Measurements from ENCODE around the gene LSAMP.

LSAMP gene

GRCh38 chr3:116445311-116445841, at the start of gene LSAMP:
TSS of gene LSAMP (minus strand) at chr3:116445487.
- Histone ChIP-seq H3K36me3 (ENCODE audit: control insufficient read depth, insufficient read depth, low read length) (no peaks in the 10 kb centered on the region), H3K4me3 (replicated peaks; ENCODE audit: low read depth, low read length) (no peak within 1 kb of the TSS), H3K27me3 (replicated peaks; ENCODE audit: control insufficient read depth, insufficient read depth, low read length) (no peaks in the 10 kb centered on the region; the same call in 1 of the 2 replicates)
- DNase-seq (ENCODE audit: extremely low read depth, insufficient read length), result no peak
- TF ChIP-seq CTCF (IDR thresholded peaks at IDR 0.05; ENCODE audit: insufficient read depth, low read length, poor library complexity, severe bottlenecking), result no peak

- no peak for TF ChIP-seq CTCF (IDR thresholded peaks at IDR 0.05; ENCODE audit: insufficient read depth, low read length, poor library complexity, severe bottlenecking)
- H3K27me3 ChIP-seq (replicated peaks; ENCODE audit: control insufficient read depth, insufficient read depth, low read length), result no peaks in the 10 kb centered on the region
- no peak for DNase-seq (ENCODE audit: extremely low read depth, insufficient read length)
- no peak overlapping the region for H3K4me3 ChIP-seq (replicated peaks; ENCODE audit: low read depth, low read length)
- no peaks in the 10 kb centered on the region for H3K36me3 ChIP-seq (ENCODE audit: control insufficient read depth, insufficient read depth, low read length)
These were observed 47.1 kb upstream of the LSAMP start for GRCh38 chr3:116492379-116492778.

- no peak for DNase-seq (ENCODE audit: extremely low read depth, insufficient read length)
- TF ChIP-seq CTCF (IDR thresholded peaks at IDR 0.05; ENCODE audit: insufficient read depth, low read length, poor library complexity, severe bottlenecking), result no peak
These were observed 37.8 kb upstream of the LSAMP start for GRCh38 chr3:116483135-116483534.

GRCh38 chr3:116476691-116477090, 31.4 kb upstream of the LSAMP start:
- no peak for DNase-seq (ENCODE audit: extremely low read depth, insufficient read length)
- Histone ChIP-seq H3K27me3 (replicated peaks; ENCODE audit: control insufficient read depth, insufficient read depth, low read length) (no peaks in the 10 kb centered on the region), H3K36me3 (ENCODE audit: control insufficient read depth, insufficient read depth, low read length) (no peaks in the 10 kb centered on the region), H3K4me3 (replicated peaks; ENCODE audit: low read depth, low read length) (no peak overlapping the region)
- TF ChIP-seq CTCF (IDR thresholded peaks at IDR 0.05; ENCODE audit: insufficient read depth, low read length, poor library complexity, severe bottlenecking), result no peak

More at GRCh38 chr3:116483135-116483534, 37.8 kb upstream of the LSAMP start:
- H3K36me3 ChIP-seq (ENCODE audit: control insufficient read depth, insufficient read depth, low read length), result no peaks in the 10 kb centered on the region
- H3K27me3 ChIP-seq (replicated peaks; ENCODE audit: control insufficient read depth, insufficient read depth, low read length), result no peaks in the 10 kb centered on the region
- H3K4me3 ChIP-seq (replicated peaks; ENCODE audit: low read depth, low read length), result no peak overlapping the region

GRCh38 chr3:116474801-116475200, 29.5 kb upstream of the LSAMP start:
- Histone ChIP-seq H3K27me3 (replicated peaks; ENCODE audit: control insufficient read depth, insufficient read depth, low read length) (no peaks in the 10 kb centered on the region), H3K36me3 (ENCODE audit: control insufficient read depth, insufficient read depth, low read length) (no peaks in the 10 kb centered on the region), H3K4me3 (replicated peaks; ENCODE audit: low read depth, low read length) (no peak overlapping the region)
- no peak for TF ChIP-seq CTCF (IDR thresholded peaks at IDR 0.05; ENCODE audit: insufficient read depth, low read length, poor library complexity, severe bottlenecking)
- DNase-seq (ENCODE audit: extremely low read depth, insufficient read length), result no peak

Measured in GM06990 (cell line).